Caco-2 (cell line): ENCODE measurements around the gene BRF1. TPM values are rescaled to one million over a fixed set of nuclear protein-coding genes. Genes with fewer than 3 reads are reported as not detected.
A peak's percentile ranks its signal among the peaks of the same experiment; 100 is the strongest.

Experiments
- BruUV-seq: library from RNA; stranded (reverse); fragments of 400-500 nt; replicated peaks from 2 replicates; lab custom pipeline; 2021; lab: Mats Ljungman, UMichigan
- CTCF ChIA-PET: fragments of 300-600 bp; sonication (Branson Sonifier 250); formaldehyde crosslinking; loops from one replicate; lab custom pipeline; 2022; ENCODE audit warnings: antibody characterized with exemption; lab: Charles Lee
- POLR2A ChIA-PET: fragments of 300-600 bp; sonication (Branson Sonifier 250); formaldehyde crosslinking; loops from one replicate; lab custom pipeline; 2022; ENCODE audit warnings: antibody characterized with exemption; lab: Charles Lee
- DNase-seq, 2 experiments: peaks; one replicate each; pipeline versions ENCODE4 v3.0.0 to v3.0.0-alpha.2; 2020 to 2022
- H3K27me3 ChIP-seq: replicated peaks from 2 replicates; pipeline ENCODE4 v1.6.0; 2011; ENCODE audit warnings: low read length; ENCODE audit not compliant: control insufficient read depth, insufficient read depth
- H3K36me3 ChIP-seq: 2 replicates; pipeline ENCODE4 v1.5.1; 2011; ENCODE audit warnings: low read length; ENCODE audit not compliant: control insufficient read depth, insufficient read depth
- H3K4me1 ChIP-seq: fragments of 250-450 bp; sonication (Bioruptor Pico); 2 replicates; pipeline ENCODE4 v1.5.1; 2020; ENCODE audit warnings: mild to moderate bottlenecking
- H3K4me3 ChIP-seq: 2 replicates; pipeline ENCODE4 v1.5.1; 2011; ENCODE audit warnings: low read depth, mild to moderate bottlenecking, control low read depth, low read length
- H3K9me3 ChIP-seq: fragments of 250-450 bp; sonication (Bioruptor Pico); 2 replicates; pipeline ENCODE4 v1.5.1; 2020; ENCODE audit warnings: mild to moderate bottlenecking, moderate library complexity
- H3K27ac Mint-ChIP-seq: one replicate; pipeline ENCODE4 v1.8.0; 2022; ENCODE audit warnings: mixed read lengths; ENCODE audit not compliant: unreplicated experiment
- H3K27me3 Mint-ChIP-seq: one replicate; pipeline ENCODE4 v1.8.0; 2022; ENCODE audit warnings: mixed read lengths; ENCODE audit not compliant: insufficient read depth, unreplicated experiment
- H3K36me3 Mint-ChIP-seq: one replicate; pipeline ENCODE4 v1.8.0; 2022; ENCODE audit warnings: mild to moderate bottlenecking, mixed read lengths; ENCODE audit not compliant: insufficient read depth, unreplicated experiment
- H3K4me1 Mint-ChIP-seq: one replicate; pipeline ENCODE4 v1.8.0; 2022; ENCODE audit warnings: low read depth, mixed read lengths; ENCODE audit not compliant: unreplicated experiment
- H3K4me3 Mint-ChIP-seq: one replicate; pipeline ENCODE4 v1.8.0; 2022; ENCODE audit warnings: mild to moderate bottlenecking, moderate library complexity, mixed read lengths; ENCODE audit not compliant: unreplicated experiment
- H3K9me3 Mint-ChIP-seq: one replicate; pipeline ENCODE4 v1.8.0; 2022; ENCODE audit warnings: mixed read lengths; ENCODE audit not compliant: unreplicated experiment
- CTCF ChIP-seq, 2 experiments: fragments of 200-600 bp in 1 of 2; IDR thresholded peaks; 1 replicate in 1 of 2; 2 replicates in 1 of 2; pipeline versions ENCODE4 v1.5.1 to v1.8.0; 2011 to 2022; ENCODE audit warnings: antibody characterized with exemption in 1 of 2, control low read depth in 1 of 2, inconsistent platforms in 1 of 2, low read depth in 1 of 2, low read length in 1 of 2, mild to moderate bottlenecking in 1 of 2, moderate library complexity in 1 of 2; ENCODE audit not compliant: insufficient read depth in 1 of 2, severe bottlenecking in 1 of 2, unreplicated experiment in 1 of 2
- intact Hi-C: fragments of 100-400 bp; cut with micrococcal nuclease; formaldehyde crosslinking; loops from one replicate; pipeline ENCODE4 v1.10.0; 2022; ENCODE audit not compliant: unreplicated experiment
- total RNA-seq: library from RNA; stranded (reverse); gene quantifications from 2 replicates; pipeline ENCODE4 v1.2.3, GENCODE V29; 2022

BRF1 gene
- total RNA-seq, 1 experiment from 2014 or later: 43.6 TPM

- H3K27ac Mint-ChIP-seq: peak overlapping the region; percentile 69
Measured at GRCh38 chr14:105315211-105315721, 14.5 kb upstream of the BRF1 start.

GRCh38 chr14:105314287-105315200 lies 13.7 kb upstream of the BRF1 start, which contains the start of gene PACS2:
Gene PACS2, plus strand, starts transcription at chr14:105314748. Its CDS starts 171 bp downstream, at chr14:105314919.
- Mint-ChIP-seq H3K36me3 (peaks cover 8% of the 10 kb centered on the region), H3K27me3 (no peaks in the 10 kb centered on the region), H3K27ac (peak within 1 kb of the TSS; percentile 69), H3K4me3 (peak within 1 kb of the TSS; percentile 92), H3K4me1 (no peaks in the 10 kb centered on the region), H3K9me3 (no peaks in the 10 kb centered on the region)
- BruUV-seq: no TSS peak
- Histone ChIP-seq H3K27me3 (no peaks in the 10 kb centered on the region), H3K4me3 (peak within 1 kb of the TSS; percentile 93), H3K36me3 (no peaks in the 10 kb centered on the region), H3K4me1 (no peaks in the 10 kb centered on the region; the same call in 1 of the 2 replicates), H3K9me3 (no peaks in the 10 kb centered on the region)
- ChIA-PET POLR2A (interaction anchor here (0.6 to 2.1 kb wide), 5 partner anchors 14 to 175 kb away, joined by 3 to 30 read pairs (median 3); partner anchors contain the start of genes BRF1 and BTBD6), CTCF (interaction anchor here (0.6 to 2.1 kb wide), 5 partner anchors 14 to 661 kb away, joined by 3 to 9 read pairs (median 5); partner anchors contain the start of gene BRF1)
- peak; percentile 51 to 85 for DNase-seq
- intact Hi-C loops: no loop called here
- no peak for TF ChIP-seq CTCF (IDR thresholded peaks at IDR 0.05; ENCODE audit: insufficient read depth in 1 of 2, low read depth in 1 of 2, low read length in 1 of 2, severe bottlenecking in 1 of 2, unreplicated experiment in 1 of 2)

More at GRCh38 chr14:105315211-105315721, 14.5 kb upstream of the BRF1 start:
- DNase-seq: peak; percentile 55 to 62
- ChIA-PET CTCF (interaction anchor here (2.0 kb wide), 1 partner anchor 14 kb away, joined by 9 read pairs; the partner anchor contains the start of gene BRF1), POLR2A (interaction anchor here (1.3 kb wide), 1 partner anchor 67 kb away, joined by 4 read pairs; the partner anchor contains the start of gene BTBD6)
- H3K4me1 ChIP-seq: no peaks in the 10 kb centered on the region; the same call in 1 of the 2 replicates
- H3K36me3 Mint-ChIP-seq: peaks cover 8% of the 10 kb centered on the region
- H3K4me3 ChIP-seq: peak overlapping the region; percentile 93
- H3K9me3 ChIP-seq: no peaks in the 10 kb centered on the region
- H3K4me1 Mint-ChIP-seq: no peaks in the 10 kb centered on the region
- intact Hi-C loops: no loop called here
- H3K9me3 Mint-ChIP-seq: no peaks in the 10 kb centered on the region
- H3K27me3 Mint-ChIP-seq: no peaks in the 10 kb centered on the region
- no peaks in the 10 kb centered on the region for H3K27me3 ChIP-seq
- no TSS peak for BruUV-seq
- H3K36me3 ChIP-seq: no peaks in the 10 kb centered on the region
- TF ChIP-seq CTCF (IDR thresholded peaks at IDR 0.05; ENCODE audit: insufficient read depth in 1 of 2, low read depth in 1 of 2, low read length in 1 of 2, severe bottlenecking in 1 of 2, unreplicated experiment in 1 of 2): no peak
- peak overlapping the region; percentile 92 for H3K4me3 Mint-ChIP-seq
